Left cardiac atrium (tissue), 4 donors: ENCODE results near the gene ZNF26. TPM values are rescaled to one million over a fixed set of nuclear protein-coding genes. Genes with fewer than 3 reads are reported as not detected.
"Not testable (repeated sequence)": the region's sequence is repeated elsewhere in the genome, so short reads cannot be mapped to it uniquely, and the experiment has no call there.

Source experiments
- ATAC-seq, 2 donors: fragments of 200-7000 bp; cut with Tn5 transposase; one replicate each; pipeline ENCODE4 v1.9.1; 2020; ENCODE audit warnings: mild to moderate bottlenecking in 2 of 2, moderate library complexity in 2 of 2
- DNase-seq: peaks from one replicate; pipeline ENCODE4 v3.0.0-alpha.2; 2020
- intact Hi-C, 2 donors: fragments of 100-400 bp; cut with DNase I; formaldehyde crosslinking; loops; one replicate each; pipeline versions ENCODE4 v1.14.1 to v1.15.1; 2022 to 2023
- long read RNA-seq: library from polyadenylated mRNA; unstranded; transcript quantifications from one replicate; pipeline ENCODE4 v2.0.0, GENCODE V29; 2021
- total RNA-seq, 2 donors: library from RNA; stranded (reverse); fragmentation: NEBNext Ultra II Directional; extraction: Animal tissue kit (Norgen Biotek cat#: 25700); gene quantifications; one replicate each; pipeline ENCODE4 v1.2.1, GENCODE V29; 2021
- donor health status: DM: no; HTN: yes; CAD: no.
- donor health status: DM: no; HTN: yes; CAD: no; lungs with severe emphysema.
- donor health status: DM: yes; HTN: yes; CAD: no.
- donor health status: Dilated cardiomyopathy.

The ZNF26 gene
- total RNA-seq, result 1 to 10 TPM; 5.0 to 6.1 TPM
- long read RNA-seq, full-length matches to known transcripts, result 3 of 4 reads
- long read RNA-seq, partial matches to known transcripts, result 0 of 4 reads
- long read RNA-seq, other reads (novel, unspliced or antisense), result 1 of 4 reads

- intact Hi-C loops, result loop anchor here in 1 of 2 donors (2.0 kb wide), 1 partner anchor 29 kb away; the partner anchor contains the start of gene ZNF605
- peak; percentile 100 for ATAC-seq
Measured at GRCh38 chr12:132986001-132986884, at the start of gene ZNF26. Gene ZNF26 (plus strand): TSS chr12:132986367. CDS start chr12:132986841, 474 bp downstream.

GRCh38 chr12:132936921-132937320 is 49.2 kb upstream of the ZNF26 start:
- intact Hi-C loops, DNase-seq, ATAC-seq: not testable (repeated sequence)

More at GRCh38 chr12:132986001-132986884, at the start of gene ZNF26:
- peak; percentile 94 for DNase-seq

DNA sequence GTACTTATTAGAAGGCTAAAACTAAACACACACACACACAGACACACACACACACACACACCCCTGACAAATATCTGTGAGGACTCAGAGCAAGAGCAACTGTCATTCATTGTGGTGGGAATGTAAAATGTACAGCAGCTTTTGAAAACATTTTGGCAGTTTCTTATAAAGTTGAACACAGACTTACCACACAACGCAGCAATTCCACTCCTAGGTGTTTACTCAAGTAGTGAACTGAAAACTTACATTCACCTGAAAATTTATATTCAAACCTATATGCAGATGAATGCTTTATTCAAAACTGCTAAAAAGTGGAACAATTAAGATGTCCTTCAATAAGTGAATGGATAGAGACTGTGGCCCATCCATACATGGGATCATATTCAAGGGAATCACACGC is 48.7 kb upstream of the ZNF26 start:
- intact Hi-C loops, result no loop called here
- DNase-seq, result no peak
- no peak for ATAC-seq

DNA sequence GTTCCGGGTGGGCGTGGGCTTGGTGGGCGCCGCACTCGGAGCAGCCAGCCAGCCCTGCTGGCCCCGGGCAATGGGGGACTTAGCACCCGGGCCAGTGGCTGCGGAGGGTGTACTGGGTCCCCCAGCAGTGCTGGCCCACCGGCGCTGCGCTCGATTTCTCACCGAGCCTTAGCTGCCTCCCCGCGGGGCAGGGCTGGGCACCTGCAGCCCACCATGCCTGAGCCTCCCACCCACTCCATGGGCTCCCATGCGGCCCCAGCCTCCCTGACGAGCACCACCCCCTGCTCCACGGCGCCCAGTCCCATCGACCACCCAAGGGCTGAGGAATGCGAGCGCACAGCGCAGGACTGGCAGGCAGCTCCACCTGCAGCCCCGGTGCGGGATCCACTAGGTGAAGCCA is 47.4 kb upstream of the ZNF26 start:
- intact Hi-C loops, DNase-seq, ATAC-seq: not testable (repeated sequence)

- DNase-seq (no peak), ATAC-seq (no peak)
- intact Hi-C loops, result no loop called here
Measured at GRCh38 chr12:132940071-132940719, 46.0 kb upstream of the ZNF26 start.

DNA sequence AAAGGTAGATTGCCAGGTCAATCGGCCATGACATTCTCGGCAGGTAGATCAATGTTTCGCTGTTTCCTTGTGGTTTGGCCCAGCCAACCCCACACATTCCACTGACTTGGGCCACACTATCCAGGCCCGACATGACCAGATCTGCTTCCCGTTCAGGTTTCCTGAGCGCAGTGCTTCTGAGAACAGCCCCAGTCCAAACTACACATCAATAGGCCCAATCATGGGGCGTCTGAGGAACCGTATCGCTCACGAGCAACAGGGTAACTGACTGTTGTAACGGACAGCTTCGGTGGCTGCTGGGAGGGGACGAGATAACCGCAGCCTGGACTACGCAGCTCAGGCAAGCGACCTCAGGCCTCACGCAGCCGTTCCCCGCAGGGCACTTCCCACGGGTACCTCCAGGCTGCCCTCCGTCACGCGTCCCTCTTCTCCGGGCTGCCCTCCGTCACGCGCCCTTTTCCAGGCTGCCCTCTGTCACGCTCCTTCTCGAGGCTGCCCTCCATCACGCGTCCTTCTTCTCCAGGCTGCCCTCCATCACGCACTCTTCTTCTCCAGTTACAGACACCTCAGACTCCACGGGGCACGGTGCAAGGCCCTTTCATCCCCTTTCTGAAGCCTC is 44.7 kb upstream of the ZNF26 start:
- ATAC-seq (no peak), DNase-seq (no peak)
- intact Hi-C loops, result no loop called here

GRCh38 chr12:132942611-132943010 is 43.6 kb upstream of the ZNF26 start:
- DNase-seq (no peak), ATAC-seq (no peak)
- intact Hi-C loops, result no loop called here

GRCh38 chr12:132945806-132946205 is 40.4 kb upstream of the ZNF26 start:
- DNase-seq (no peak), ATAC-seq (no peak)
- intact Hi-C loops, result no loop called here

- intact Hi-C loops, result no loop called here
- DNase-seq, result no peak
- no peak for ATAC-seq
Measured at GRCh38 chr12:132946246-132946820, 39.8 kb upstream of the ZNF26 start.

DNA sequence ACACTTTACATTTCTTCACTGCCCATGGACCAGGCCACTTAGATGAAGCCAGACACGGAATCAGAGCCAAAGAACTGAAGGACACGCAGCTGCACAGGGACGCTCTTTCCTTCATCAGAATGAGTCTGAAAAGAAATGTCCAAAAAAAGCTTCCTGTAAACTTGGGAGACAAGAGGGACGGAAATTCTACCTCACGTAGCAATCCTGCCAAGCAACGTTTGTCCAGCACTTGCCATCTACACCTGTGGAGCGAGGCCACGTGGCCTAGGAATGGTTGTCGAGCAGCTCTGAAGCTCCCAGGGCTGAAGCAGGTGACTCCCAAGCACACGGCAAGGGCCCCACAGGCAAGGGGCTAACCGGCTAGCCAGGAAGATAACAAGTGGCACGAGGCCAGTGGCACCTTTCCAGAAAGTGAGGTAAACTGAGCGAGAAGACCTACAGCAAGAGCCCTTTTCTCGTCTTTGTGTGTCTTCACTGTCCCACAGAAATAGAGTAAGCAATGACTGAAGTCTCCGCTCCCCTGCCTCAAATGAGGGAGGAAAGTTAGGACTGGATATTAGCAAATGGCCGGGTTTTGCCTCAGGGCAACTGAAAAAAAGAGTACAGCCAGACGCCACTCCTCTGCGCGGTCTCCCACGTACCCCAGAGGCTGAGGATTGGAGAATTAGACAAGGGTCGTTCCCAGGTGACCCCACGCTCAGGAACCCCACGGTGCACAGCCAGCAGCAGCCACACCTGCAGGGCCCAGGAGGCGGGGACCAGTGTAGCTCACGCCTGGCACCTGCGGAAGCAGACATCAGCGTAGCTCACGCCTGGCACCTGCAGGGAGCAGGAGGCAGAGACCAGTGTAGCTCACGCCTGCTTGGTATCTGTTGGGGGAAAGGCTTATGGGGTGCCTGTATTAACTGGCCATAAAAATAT is 37.8 kb upstream of the ZNF26 start:
- intact Hi-C loops, result no loop called here
- no peak for ATAC-seq
- no peak for DNase-seq

DNA sequence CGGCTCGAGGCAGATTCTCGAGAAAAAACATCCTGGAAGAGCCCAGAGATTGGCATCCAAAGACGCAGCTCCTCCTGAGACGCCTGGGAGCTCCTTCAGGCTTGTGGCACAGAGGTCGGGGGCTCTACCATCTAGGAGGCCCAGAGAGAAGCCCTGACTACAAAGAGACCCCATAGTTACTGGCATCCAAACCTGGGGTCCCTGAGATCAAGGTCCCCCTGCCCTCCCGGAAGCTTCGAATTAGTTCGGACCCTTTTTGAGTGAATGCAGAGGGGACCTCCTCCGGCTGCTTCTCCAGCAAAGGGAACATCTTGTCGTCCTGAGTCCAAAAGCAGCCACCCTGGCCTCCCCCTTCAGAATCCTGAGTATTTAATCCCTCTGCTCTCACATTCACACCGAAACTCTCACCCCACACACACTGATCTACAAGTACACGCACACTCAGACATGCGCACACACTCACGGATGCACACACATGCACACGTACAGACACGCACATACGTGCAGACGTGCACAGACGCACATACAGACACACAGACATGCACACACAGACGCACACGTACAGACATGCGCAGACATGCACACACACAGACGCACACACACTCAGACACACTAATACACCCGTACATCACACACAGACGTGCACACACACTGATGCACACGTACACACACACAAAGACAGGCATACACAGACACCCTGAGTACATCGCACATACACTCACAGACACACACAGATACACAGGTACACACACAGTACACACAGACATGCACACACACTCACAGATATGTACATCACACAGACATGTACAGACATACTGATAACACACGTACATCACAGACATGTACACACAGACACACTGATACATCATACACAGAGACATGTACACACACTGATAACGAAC is 36.0 kb upstream of the ZNF26 start:
- no peak for ATAC-seq
- intact Hi-C loops, result no loop called here

DNA sequence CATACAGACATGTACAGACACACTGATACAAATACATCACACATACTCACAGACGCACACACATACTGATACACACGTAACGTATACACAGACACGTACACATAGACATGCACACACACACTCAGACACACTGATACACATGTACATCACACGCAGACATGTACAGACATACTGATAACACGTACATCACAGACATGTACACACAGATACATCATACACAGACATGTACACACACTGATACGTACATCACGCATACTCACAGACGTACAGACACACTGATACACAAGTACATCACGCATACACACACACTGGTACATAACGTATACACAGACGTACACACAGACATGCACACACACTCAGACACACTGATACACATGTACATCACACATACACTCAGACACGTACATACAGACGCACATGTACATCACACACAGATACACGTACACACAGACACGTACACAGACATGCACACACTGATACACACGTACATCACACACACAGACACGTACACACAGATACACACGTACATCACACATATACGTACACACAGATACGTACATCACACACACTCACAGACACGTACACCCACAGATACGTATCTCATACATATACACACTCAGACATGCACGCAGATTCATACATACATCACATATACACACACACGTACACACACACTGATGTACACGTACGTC is 35.2 kb upstream of the ZNF26 start:
- ATAC-seq, result no peak
- DNase-seq, result no peak
- intact Hi-C loops, result no loop called here

More for the DNA sequence above, 36.0 kb upstream of the ZNF26 start:
- DNase-seq, result no peak

DNA sequence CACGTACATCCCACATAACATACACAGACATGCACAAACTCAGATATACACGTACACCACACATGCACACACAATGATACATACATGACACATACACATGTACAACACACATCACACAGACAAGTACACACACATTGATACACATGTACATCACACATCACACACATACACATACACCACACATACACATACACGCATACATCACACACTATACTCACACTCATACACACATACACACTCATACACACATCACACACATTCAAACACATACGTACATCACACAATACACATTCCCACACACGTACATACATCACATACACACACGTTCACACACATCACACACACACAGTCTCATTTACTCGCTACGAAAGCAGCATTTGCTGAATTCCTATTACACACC is 34.5 kb upstream of the ZNF26 start:
- intact Hi-C loops, result no loop called here
- ATAC-seq, result no peak

DNA sequence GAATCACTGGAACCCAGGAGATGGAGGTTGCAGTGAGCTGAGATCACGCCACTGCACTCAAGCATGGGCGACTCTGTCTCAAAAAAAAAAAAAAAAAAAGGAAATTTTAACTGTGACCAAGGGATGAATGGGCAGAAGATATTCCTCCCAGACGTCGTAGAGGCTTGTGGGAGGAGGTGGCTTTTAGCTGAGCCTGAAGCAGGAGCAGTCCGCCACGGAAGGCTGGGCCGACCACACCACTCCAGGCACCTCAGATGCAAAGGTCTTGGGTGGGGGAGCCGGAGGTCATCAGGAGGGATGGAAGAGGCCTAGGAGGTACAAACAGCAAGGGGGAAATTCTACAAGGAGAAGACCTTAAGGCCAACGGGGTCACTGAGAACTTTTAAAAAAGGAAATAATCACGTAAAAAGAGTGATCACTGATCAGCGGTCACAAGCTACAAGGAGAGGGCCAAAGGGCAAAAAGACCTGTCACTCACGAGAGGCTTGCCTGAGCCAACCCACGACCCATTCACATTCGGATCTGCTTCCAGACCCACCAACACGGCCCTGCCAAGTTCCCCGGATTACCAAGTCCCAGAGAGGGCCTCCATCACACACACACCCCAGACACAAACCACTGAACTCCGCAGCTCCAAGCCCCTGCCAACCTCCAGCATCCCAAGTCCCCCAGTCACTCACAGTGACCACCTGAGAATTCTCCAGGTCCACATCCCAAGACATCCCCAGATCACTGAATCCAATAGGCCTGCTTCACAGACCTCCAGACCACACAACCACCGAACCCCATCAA is 33.6 kb upstream of the ZNF26 start:
- intact Hi-C loops, result no loop called here
- DNase-seq (no peak), ATAC-seq (no peak)

More for the DNA sequence above, 34.5 kb upstream of the ZNF26 start:
- DNase-seq, result no peak

GRCh38 chr12:132953163-132953425 is 33.1 kb upstream of the ZNF26 start:
- intact Hi-C loops, result no loop called here
- ATAC-seq, result no peak

DNA sequence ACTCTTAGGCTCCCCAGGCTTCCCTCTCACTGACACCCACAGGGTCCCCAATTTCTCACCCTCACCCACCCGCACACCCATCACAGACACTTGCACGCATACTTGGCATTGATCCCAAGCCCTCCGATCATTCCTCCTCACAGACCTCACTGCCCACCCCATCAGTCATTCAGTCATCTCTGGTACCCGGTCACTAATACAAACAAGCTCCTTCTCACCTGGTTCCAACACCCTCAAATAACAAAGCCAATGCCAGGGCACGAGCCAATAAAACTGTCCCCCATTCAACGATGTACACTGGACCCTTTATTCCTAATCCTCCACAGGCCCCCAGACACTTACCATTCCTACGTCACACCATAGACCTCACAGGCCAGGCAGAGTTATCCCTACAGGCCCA is 32.4 kb upstream of the ZNF26 start:
- no peak for ATAC-seq
- intact Hi-C loops, result no loop called here

More at GRCh38 chr12:132953163-132953425, 33.1 kb upstream of the ZNF26 start:
- DNase-seq, result no peak

More for the DNA sequence above, 32.4 kb upstream of the ZNF26 start:
- DNase-seq, result no peak
